Endodermal cell (in vitro differentiated cells): ENCODE measurements around the gene SLC5A6. TPM values are rescaled to one million over a fixed set of nuclear protein-coding genes. Genes with fewer than 3 reads are reported as not detected.
A peak's percentile ranks its signal among the peaks of the same experiment; 100 is the strongest.

Experiments
- DNase-seq: peaks from one replicate; pipeline ENCODE4 v3.0.0-alpha.2; 2017
- H3K27ac ChIP-seq: 2 replicates; pipeline ENCODE4 v1.5.1; 2013; ENCODE audit warnings: mild to moderate bottlenecking, low read depth, low read length, moderate library complexity
- H3K27me3 ChIP-seq: 2 replicates; pipeline ENCODE4 v1.6.1; 2013; ENCODE audit warnings: mild to moderate bottlenecking, low read length, moderate library complexity; ENCODE audit not compliant: insufficient read depth, control insufficient read depth, poor library complexity, severe bottlenecking
- H3K36me3 ChIP-seq: 2 replicates; pipeline ENCODE4 v1.7.0; 2013; ENCODE audit warnings: mild to moderate bottlenecking, low read length, moderate library complexity; ENCODE audit not compliant: control insufficient read depth, insufficient read depth
- H3K4me1 ChIP-seq: one replicate; pipeline ENCODE4 v1.7.0; 2013; ENCODE audit warnings: low read length; ENCODE audit not compliant: control insufficient read depth, insufficient read depth
- H3K4me3 ChIP-seq: 2 replicates; pipeline ENCODE4 v1.5.1; 2013; ENCODE audit warnings: mild to moderate bottlenecking, low read length, moderate library complexity
- H3K9ac ChIP-seq: 2 replicates; pipeline ENCODE4 v1.6.1; 2013; ENCODE audit warnings: mild to moderate bottlenecking, low read length, moderate library complexity; ENCODE audit not compliant: poor library complexity, severe bottlenecking; ENCODE audit errors: extremely low read depth
- H3K9me3 ChIP-seq: 2 replicates; pipeline ENCODE4 v1.6.1; 2013; ENCODE audit warnings: mild to moderate bottlenecking, low read length, moderate library complexity; ENCODE audit not compliant: control insufficient read depth
- H3K27ac Mint-ChIP-seq: 2 replicates; pipeline ENCODE4 v1.8.0; 2020; ENCODE audit warnings: mixed read lengths
- H3K27me3 Mint-ChIP-seq: 2 replicates; pipeline ENCODE4 v1.8.0; 2021; ENCODE audit warnings: mild to moderate bottlenecking, mixed read lengths; ENCODE audit not compliant: insufficient read depth
- H3K36me3 Mint-ChIP-seq: 2 replicates; pipeline ENCODE4 v1.8.0; 2020; ENCODE audit warnings: low read depth, mixed read lengths
- H3K4me1 Mint-ChIP-seq: 2 replicates; pipeline ENCODE4 v1.8.0; 2020; ENCODE audit warnings: mixed read lengths
- H3K4me3 Mint-ChIP-seq: 2 replicates; pipeline ENCODE4 v1.8.0; 2020; ENCODE audit warnings: mild to moderate bottlenecking, moderate library complexity, mixed read lengths
- H3K9me3 Mint-ChIP-seq: 2 replicates; pipeline ENCODE4 v1.8.0; 2020; ENCODE audit warnings: mild to moderate bottlenecking, mixed read lengths
- CTCF ChIP-seq: fragments of 200-600 bp; sonication (generic); conservative IDR thresholded peaks from 2 replicates; pipeline ENCODE4 v1.5.0; 2021; ENCODE audit warnings: antibody characterized with exemption, mild to moderate bottlenecking
- WGBS, 2 experiments: methylation state at CpG; one replicate each; pipeline versions ENCODE4 v1.1.5 to v1.1.7; 2013; ENCODE audit warnings: missing lambda C conversion rate in 2 of 2, mixed read lengths in 1 of 2; ENCODE audit not compliant: insufficient coverage in 1 of 2, insufficient read length in 1 of 2; 5-methylcytosine and 5-hydroxymethylcytosine counted together
- total RNA-seq, 2 donors: library from RNA; stranded (reverse); fragmentation: NEBNext Ultra II Directional in 1 of 2; extraction: Animal tissue kit (Norgen Biotek cat#: 25700) in 1 of 2; gene quantifications; 2 replicates in 1 of 2; 3 replicates in 1 of 2; pipeline ENCODE4 v1.2.1, GENCODE V29; 2021

SLC5A6 gene
- total RNA-seq, 2 donors from 2014 or later, result 115 to 125 TPM

GRCh38 chr2:27214941-27215340 is 2.9 kb upstream of the SLC5A6 start:
- Mint-ChIP-seq H3K27me3 (no peaks in the 10 kb centered on the region), H3K27ac (no peak overlapping the region), H3K9me3 (no peaks in the 10 kb centered on the region), H3K4me1 (peaks cover 31% of the 10 kb centered on the region), H3K36me3 (peaks cover 29% of the 10 kb centered on the region), H3K4me3 (no peak overlapping the region)
- WGBS, 2 experiments, result 89 to 95% methylated on average over 2 to 3 of the region's 3 CpGs
- no peak for TF ChIP-seq CTCF
- Histone ChIP-seq H3K4me3 (no peak overlapping the region), H3K27me3 (no peaks in the 10 kb centered on the region), H3K36me3 (peaks cover 25% of the 10 kb centered on the region), H3K9ac (no peak overlapping the region), H3K4me1 (no peaks in the 10 kb centered on the region), H3K27ac (no peak overlapping the region), H3K9me3 (no peaks in the 10 kb centered on the region)
- DNase-seq, result no peak

GRCh38 chr2:27212626-27213471 is 781 bp upstream of the SLC5A6 start:
- Histone ChIP-seq H3K9me3 (no peaks in the 10 kb centered on the region), H3K27me3 (no peaks in the 10 kb centered on the region), H3K9ac (peak overlapping the region; percentile 96), H3K4me1 (peaks cover 7% of the 10 kb centered on the region), H3K4me3 (peak overlapping the region; percentile 96), H3K36me3 (peaks cover 30% of the 10 kb centered on the region), H3K27ac (peak overlapping the region; percentile 93)
- peaks cover 34% of the 10 kb centered on the region for H3K36me3 Mint-ChIP-seq
- no peak for TF ChIP-seq CTCF
- no peaks in the 10 kb centered on the region for H3K9me3 Mint-ChIP-seq
- H3K4me3 Mint-ChIP-seq, result peak overlapping the region; percentile 86
- 15% methylated on average over 25 to 34 of the region's 34 CpGs for WGBS, 2 experiments
- H3K4me1 Mint-ChIP-seq, result peaks cover 39% of the 10 kb centered on the region
- DNase-seq, result no peak
- no peaks in the 10 kb centered on the region for H3K27me3 Mint-ChIP-seq
- H3K27ac Mint-ChIP-seq, result peak overlapping the region; percentile 98

- H3K27me3 Mint-ChIP-seq, result no peaks in the 10 kb centered on the region
- H3K27me3 ChIP-seq, result no peaks in the 10 kb centered on the region
- TF ChIP-seq CTCF, result no peak
Measured at GRCh38 chr2:27211241-27211942, 676 bp downstream of the SLC5A6 start.

More at GRCh38 chr2:27211241-27211942, 676 bp downstream of the SLC5A6 start:
- Histone ChIP-seq H3K9me3 (no peaks in the 10 kb centered on the region), H3K4me1 (peaks cover 7% of the 10 kb centered on the region), H3K27ac (peak overlapping the region; percentile 8), H3K36me3 (peaks cover 44% of the 10 kb centered on the region), H3K9ac (peak overlapping the region; percentile 96), H3K4me3 (peak overlapping the region; percentile 86)
- peak overlapping the region; percentile 97 for H3K27ac Mint-ChIP-seq
- H3K9me3 Mint-ChIP-seq, result no peaks in the 10 kb centered on the region
- H3K4me3 Mint-ChIP-seq, result peak overlapping the region; percentile 86
- DNase-seq, result no peak
- H3K4me1 Mint-ChIP-seq, result peaks cover 32% of the 10 kb centered on the region
- 1 to 2% methylated on average over 17 to 48 of the region's 48 CpGs for WGBS, 2 experiments
- H3K36me3 Mint-ChIP-seq, result peaks cover 44% of the 10 kb centered on the region
